Smooth muscle cell (in vitro differentiated cells): ENCODE measurements around the gene RASGRF1. TPM values are rescaled to one million over a fixed set of nuclear protein-coding genes. Genes with fewer than 3 reads are reported as not detected.

Source experiments
- DNase-seq: peaks from one replicate; lab custom pipeline; 2025; ENCODE audit not compliant: unreplicated experiment; lab: John Stamatoyannopoulos, UW
- H2AFZ ChIP-seq: fragments of 200-600 bp; sonication (generic); 2 replicates; pipeline ENCODE4 v1.6.0; 2016; ENCODE audit warnings: antibody characterized with exemption, low read depth, mild to moderate bottlenecking
- H3F3A ChIP-seq: fragments of 200-600 bp; sonication (generic); 2 replicates; pipeline ENCODE4 v1.6.0; 2017; ENCODE audit warnings: antibody characterized with exemption, low read depth
- H3K27ac ChIP-seq: fragments of 200-600 bp; sonication (generic); 2 replicates; pipeline ENCODE4 v1.5.1; 2016; ENCODE audit warnings: low read depth, mild to moderate bottlenecking
- H3K27me3 ChIP-seq: fragments of 200-600 bp; sonication (generic); 2 replicates; pipeline ENCODE4 v1.6.1; 2016; ENCODE audit warnings: low read depth, mild to moderate bottlenecking
- H3K36me3 ChIP-seq: fragments of 200-600 bp; sonication (generic); 2 replicates; pipeline ENCODE4 v1.5.1; 2016; ENCODE audit warnings: low read depth
- H3K4me1 ChIP-seq: fragments of 200-600 bp; sonication (generic); 2 replicates; pipeline ENCODE4 v1.5.1; 2016; ENCODE audit warnings: low read depth
- H3K4me2 ChIP-seq: fragments of 200-600 bp; sonication (generic); 2 replicates; pipeline ENCODE4 v1.6.0; 2016; ENCODE audit warnings: mild to moderate bottlenecking
- H3K4me3 ChIP-seq: fragments of 200-600 bp; sonication (generic); 2 replicates; pipeline ENCODE4 v1.5.1; 2016; ENCODE audit warnings: mild to moderate bottlenecking
- H3K79me2 ChIP-seq: fragments of 200-600 bp; sonication (generic); 2 replicates; pipeline ENCODE4 v1.6.0; 2016; ENCODE audit warnings: low read depth, mild to moderate bottlenecking
- H3K9ac ChIP-seq: fragments of 200-600 bp; sonication (generic); 2 replicates; pipeline ENCODE4 v1.6.0; 2016; ENCODE audit warnings: low read depth
- H3K9me3 ChIP-seq: fragments of 200-600 bp; sonication (generic); replicated peaks from 2 replicates; pipeline ENCODE4 v1.5.1; 2016; ENCODE audit warnings: low read depth
- H4K20me1 ChIP-seq: fragments of 200-600 bp; sonication (generic); 2 replicates; pipeline ENCODE4 v1.6.0; 2016; ENCODE audit warnings: low read depth
- WGBS: methylation state at CpG from one replicate; pipeline ENCODE4 v1.1.7; 2016; ENCODE audit warnings: low lambda C conversion rate; 5-methylcytosine and 5-hydroxymethylcytosine counted together
- polyA plus RNA-seq: library from polyadenylated mRNA; unstranded; fragments of >200 nt; fragmentation: Nextera tagmentation; extraction: Ambion mirVana; gene quantifications from 2 replicates; pipeline ENCODE4 v1.2.1, GENCODE V29; 2016
- total RNA-seq: library from RNA; depleted of rRNA; stranded (reverse); fragments of >200 nt; gene quantifications from 2 replicates; pipeline ENCODE4 v1.2.3, GENCODE V29; 2014
- TF ChIP-seq, protein P1 (sequence below): fragments of 200-600 bp; sonication (generic); IDR thresholded peaks from 2 replicates; pipeline ENCODE4 v1.5.1; 2017; ENCODE audit warnings: borderline replicate concordance, mild to moderate bottlenecking, antibody characterized with exemption; ENCODE audit not compliant: insufficient read depth, poor library complexity, severe bottlenecking

The RASGRF1 gene
- total and polyA plus RNA-seq, 2 experiments from 2014 or later: 0.17 to 0.22 TPM

DNA sequence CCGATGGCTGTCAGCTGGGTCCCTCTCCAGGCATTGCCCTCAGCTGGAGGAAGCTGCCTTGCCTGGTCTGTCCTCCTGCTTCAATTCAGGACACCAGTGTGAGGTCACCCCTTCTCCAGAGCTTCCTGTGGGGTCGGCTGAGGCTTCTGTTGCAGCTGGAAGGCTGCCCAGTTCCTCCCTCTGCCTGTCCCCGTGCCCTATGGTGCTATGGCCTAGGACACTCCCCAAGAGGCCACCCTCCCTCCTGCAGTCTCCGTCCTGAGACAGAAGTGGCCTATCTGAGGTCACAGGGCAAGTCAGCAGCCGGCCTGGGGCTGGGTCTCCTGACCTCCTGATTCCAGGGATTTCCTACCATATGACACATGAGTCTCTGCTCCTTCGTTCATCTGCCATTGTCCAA, 57.9 kb downstream of the RASGRF1 start:
- no peak overlapping the region for H3K9ac ChIP-seq
- H3K79me2 ChIP-seq: no peaks in the 10 kb centered on the region
- TF ChIP-seq, protein P1, sequence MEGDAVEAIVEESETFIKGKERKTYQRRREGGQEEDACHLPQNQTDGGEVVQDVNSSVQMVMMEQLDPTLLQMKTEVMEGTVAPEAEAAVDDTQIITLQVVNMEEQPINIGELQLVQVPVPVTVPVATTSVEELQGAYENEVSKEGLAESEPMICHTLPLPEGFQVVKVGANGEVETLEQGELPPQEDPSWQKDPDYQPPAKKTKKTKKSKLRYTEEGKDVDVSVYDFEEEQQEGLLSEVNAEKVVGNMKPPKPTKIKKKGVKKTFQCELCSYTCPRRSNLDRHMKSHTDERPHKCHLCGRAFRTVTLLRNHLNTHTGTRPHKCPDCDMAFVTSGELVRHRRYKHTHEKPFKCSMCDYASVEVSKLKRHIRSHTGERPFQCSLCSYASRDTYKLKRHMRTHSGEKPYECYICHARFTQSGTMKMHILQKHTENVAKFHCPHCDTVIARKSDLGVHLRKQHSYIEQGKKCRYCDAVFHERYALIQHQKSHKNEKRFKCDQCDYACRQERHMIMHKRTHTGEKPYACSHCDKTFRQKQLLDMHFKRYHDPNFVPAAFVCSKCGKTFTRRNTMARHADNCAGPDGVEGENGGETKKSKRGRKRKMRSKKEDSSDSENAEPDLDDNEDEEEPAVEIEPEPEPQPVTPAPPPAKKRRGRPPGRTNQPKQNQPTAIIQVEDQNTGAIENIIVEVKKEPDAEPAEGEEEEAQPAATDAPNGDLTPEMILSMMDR: no peak
- no peaks in the 10 kb centered on the region for H3K4me1 ChIP-seq
- H4K20me1 ChIP-seq: no peaks in the 10 kb centered on the region
- WGBS: 77% methylated on average over 6 of the region's 6 CpGs
- H2AFZ ChIP-seq: no peak overlapping the region
- H3K27me3 ChIP-seq: no peaks in the 10 kb centered on the region
- no peak overlapping the region for H3K4me2 ChIP-seq
- H3F3A ChIP-seq: no peaks in the 10 kb centered on the region
- no peak for DNase-seq
- H3K36me3 ChIP-seq: no peaks in the 10 kb centered on the region
- no peak overlapping the region for H3K4me3 ChIP-seq
- no peaks in the 10 kb centered on the region for H3K9me3 ChIP-seq
- H3K27ac ChIP-seq: no peak overlapping the region

DNA sequence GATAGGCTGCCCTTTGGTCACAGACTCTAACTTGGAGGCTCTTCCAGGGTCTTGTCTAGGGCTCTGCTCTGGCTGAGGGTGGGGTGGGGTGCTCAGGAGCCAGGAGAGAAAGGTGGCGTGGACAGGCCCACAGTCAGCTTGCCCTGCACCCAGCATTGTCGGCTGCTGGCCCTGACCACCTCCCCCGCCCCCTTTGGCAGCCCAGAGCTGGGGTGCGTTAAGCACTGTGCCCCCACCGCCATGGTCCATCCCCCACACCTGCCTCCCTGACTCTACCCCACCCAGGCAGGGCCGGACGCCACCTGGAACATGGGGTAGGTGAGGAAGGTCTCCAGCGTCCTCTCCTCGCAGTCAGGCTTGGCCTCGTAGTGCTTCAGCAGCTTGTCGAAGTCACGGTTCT, 58.8 kb downstream of the RASGRF1 start:
- Histone ChIP-seq H3K36me3 (no peaks in the 10 kb centered on the region), H3K9me3 (no peaks in the 10 kb centered on the region), H3K4me2 (no peak overlapping the region), H3F3A (no peaks in the 10 kb centered on the region), H3K4me1 (no peaks in the 10 kb centered on the region), H2AFZ (no peak overlapping the region), H3K79me2 (no peaks in the 10 kb centered on the region), H3K27me3 (no peaks in the 10 kb centered on the region), H3K4me3 (no peak overlapping the region), H4K20me1 (no peaks in the 10 kb centered on the region), H3K9ac (no peak overlapping the region), H3K27ac (no peak overlapping the region)
- no peak for DNase-seq
- 96% methylated on average over 12 of the region's 12 CpGs for WGBS
- TF ChIP-seq, protein P1: no peak

DNA sequence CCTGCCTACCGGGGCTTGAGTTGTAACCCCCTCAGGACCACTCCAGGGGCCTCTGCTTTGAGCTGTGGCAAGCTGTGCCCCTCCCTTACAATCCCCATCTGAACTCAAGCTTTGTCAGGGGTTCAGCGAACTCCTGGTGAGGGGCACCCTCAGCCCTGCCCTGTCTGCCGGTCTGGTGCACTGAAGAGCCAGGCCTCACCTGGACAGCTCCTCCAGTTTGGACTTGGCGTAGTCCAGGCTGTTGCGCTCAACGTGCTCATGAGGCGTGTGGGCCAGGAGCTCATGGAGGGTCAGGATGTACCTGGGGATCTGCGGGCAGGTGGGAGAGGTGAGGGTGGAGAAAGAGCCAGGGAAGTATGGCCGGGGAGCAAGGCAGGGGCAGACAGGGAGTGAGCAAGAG, 59.4 kb downstream of the RASGRF1 start:
- Histone ChIP-seq H3K27ac (no peak overlapping the region), H3K9ac (no peak overlapping the region), H3K79me2 (no peaks in the 10 kb centered on the region), H4K20me1 (no peaks in the 10 kb centered on the region), H2AFZ (no peak overlapping the region), H3K27me3 (no peaks in the 10 kb centered on the region), H3K9me3 (no peaks in the 10 kb centered on the region), H3K4me1 (no peaks in the 10 kb centered on the region), H3K36me3 (no peaks in the 10 kb centered on the region), H3F3A (no peaks in the 10 kb centered on the region), H3K4me2 (no peak overlapping the region), H3K4me3 (no peak overlapping the region)
- TF ChIP-seq, protein P1: no peak
- no peak for DNase-seq
- WGBS: 90% methylated on average over 9 of the region's 9 CpGs

DNA sequence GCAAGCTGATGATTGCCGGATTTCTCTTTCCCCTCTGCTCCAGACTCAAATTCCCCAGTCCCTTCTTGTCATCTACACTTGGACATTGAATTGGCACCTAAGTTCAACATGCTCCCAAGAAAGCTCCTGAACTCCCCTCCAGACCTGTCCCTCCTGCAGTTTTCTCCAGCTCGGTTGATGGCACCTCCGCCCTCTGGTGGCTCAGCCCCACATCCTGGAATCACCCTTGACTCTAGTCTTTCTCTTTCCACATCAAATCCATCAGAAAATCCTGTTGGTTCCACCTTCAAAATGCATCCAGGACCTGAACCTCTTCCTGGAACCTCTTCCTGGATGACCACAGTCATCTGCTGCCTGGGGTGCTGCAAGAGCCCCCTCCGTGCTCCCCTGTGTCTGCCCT, 60.1 kb downstream of the RASGRF1 start:
- TF ChIP-seq, protein P1: no peak

More for the DNA sequence above, 60.1 kb downstream of the RASGRF1 start:
- WGBS: 93% methylated on average over 4 of the region's 4 CpGs
- no peaks in the 10 kb centered on the region for H3K9me3 ChIP-seq
- no peak overlapping the region for H3K27ac ChIP-seq
- no peaks in the 10 kb centered on the region for H3K27me3 ChIP-seq
- H2AFZ ChIP-seq: no peak overlapping the region
- no peaks in the 10 kb centered on the region for H3F3A ChIP-seq
- no peak for DNase-seq
- no peaks in the 10 kb centered on the region for H3K4me1 ChIP-seq
- no peak overlapping the region for H3K9ac ChIP-seq
- no peak overlapping the region for H3K4me2 ChIP-seq
- no peaks in the 10 kb centered on the region for H4K20me1 ChIP-seq
- H3K36me3 ChIP-seq: no peaks in the 10 kb centered on the region
- H3K4me3 ChIP-seq: no peak overlapping the region
- H3K79me2 ChIP-seq: no peaks in the 10 kb centered on the region
